Islet precursor cell (in vitro differentiated cells): ENCODE measurements around the gene GLTP.
"Not testable (repeated sequence)": the region's sequence is repeated elsewhere in the genome, so short reads cannot be mapped to it uniquely, and the experiment has no call there.

Source experiments
- DNase-seq: peaks from one replicate; pipeline ENCODE4 v3.0.0-alpha.2; 2018

Gene GLTP

DNA sequence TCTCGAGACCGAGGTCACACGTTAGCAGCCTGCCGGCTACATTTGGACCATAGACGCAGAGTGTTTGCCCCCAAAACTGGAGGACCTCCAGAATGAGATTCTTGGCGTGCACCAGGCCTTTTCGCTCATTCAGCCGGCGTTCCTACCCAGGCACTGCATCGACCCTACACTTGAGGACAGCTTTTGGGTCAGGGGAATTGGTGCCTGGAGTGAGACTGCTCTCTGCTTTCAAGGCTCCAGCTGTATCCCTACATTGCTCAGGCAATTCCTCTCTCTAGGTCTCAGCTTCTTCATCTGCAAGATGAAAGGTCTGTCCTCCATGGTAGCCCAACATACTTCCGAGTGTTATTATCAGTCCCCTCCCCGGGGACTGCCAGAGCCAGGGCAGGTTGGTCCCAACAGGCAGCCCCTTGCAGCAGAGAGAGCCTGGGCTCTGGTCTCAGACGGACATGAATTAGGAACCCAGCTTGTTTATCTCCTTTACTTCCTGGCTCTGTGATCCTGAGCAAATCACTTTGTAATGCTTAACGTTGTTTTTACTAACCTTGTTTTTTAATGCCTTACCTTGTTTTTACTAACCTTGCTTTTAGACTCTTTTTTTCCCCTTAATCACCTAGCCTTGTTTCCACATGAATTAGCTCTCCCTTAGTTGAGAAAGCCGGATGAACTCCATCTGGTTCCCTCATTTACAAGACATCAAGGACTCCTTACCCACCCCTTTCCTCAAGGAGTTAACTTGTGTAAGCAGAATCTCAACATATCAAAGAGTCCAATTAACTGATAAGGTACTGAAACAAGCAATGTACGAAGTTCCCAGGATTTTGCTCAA, 20.6 kb upstream of the GLTP start:
- peak; percentile 73 for DNase-seq

DNA sequence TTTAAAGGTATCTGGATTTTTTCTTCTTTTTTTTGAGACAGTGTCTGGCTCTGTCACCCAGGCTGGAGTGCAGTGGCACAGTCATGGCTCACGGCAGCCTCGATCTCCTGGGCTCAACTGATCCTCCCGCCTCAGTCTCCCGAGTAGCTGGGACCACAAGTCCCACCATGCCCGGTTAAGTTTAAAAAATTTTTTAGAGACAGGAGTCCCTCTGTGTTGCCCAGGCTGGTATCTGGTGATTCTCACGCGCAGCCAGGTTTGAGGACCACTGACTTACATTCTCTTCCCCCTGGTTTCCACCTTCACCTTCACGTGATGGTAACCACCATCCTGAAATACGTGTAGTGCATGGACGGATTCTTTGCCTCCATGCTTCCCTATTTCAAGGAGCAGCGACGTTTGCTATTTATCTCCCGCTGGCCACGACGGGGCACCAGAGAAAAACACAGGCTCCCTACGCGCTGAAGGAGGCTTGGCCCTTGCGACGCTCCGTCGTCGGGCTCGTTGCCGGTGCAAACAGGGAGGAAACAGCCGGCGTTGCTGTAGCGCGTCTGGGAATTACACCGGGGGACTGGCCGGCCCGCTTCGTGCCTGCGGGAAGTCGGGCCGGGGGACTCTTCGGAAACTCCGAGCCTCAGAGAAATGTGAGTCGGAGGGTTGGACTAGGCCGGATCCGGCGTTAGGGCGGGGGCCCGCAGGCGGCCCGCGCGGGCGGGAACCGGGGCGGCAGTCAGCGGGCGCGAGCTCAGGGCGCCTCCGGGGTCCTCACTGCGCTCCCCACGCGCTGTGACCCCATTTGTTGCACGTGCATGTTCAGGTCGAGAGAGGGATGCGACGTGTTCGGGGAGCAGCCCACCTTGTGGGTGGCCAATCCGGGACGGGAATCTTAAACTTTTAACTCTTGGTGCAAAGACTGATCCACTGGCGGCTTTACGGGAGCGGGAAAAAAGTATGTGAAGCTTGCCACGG, 19.7 kb upstream of the GLTP start, which contains the start of gene TCHP:
TSS of gene TCHP (plus strand) at position 492 of the 969 bp plus-strand sequence. CDS start 2,753 bp downstream, outside the sequence.
- DNase-seq: peak; percentile 95

DNA sequence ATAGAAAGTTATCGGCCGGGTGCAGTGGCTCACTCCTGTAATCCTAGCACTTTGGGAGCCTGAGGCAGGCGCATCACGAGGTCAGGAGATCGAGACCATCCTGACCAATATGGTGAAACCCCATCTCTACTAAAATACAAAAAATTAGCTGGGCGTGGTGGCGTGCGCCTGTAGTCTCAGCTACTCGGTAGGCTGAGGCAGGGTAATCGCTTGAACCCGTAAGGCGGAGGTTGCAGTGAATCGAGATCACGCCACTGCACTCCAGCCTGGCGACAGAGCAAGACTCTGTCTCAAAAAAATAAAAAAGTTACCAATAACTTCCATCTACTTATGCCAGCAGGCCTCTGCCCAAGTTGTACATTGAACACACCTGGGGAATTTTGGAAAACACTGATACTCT, 19.0 kb upstream of the GLTP start:
- DNase-seq: not testable (repeated sequence)

DNA sequence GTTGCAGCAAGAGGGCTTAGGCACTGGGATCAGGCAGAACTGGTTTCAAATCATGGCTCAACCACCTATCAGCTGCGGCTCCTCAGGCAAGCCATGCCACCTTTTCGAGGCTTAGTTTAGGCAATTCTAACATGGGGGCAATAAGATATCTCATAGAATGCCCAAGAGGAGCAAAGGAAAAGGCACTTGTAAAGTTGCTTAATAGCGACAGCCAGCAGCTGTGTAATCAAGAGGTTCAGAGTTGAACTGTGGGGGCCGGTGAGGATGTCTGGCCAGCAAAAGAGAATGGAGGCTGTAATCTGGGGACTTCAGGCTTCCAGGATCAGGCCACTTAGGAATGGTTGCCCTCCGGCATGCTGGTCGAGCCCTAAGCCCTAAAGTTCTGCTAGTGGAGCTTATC, 16.7 kb upstream of the GLTP start:
- peak; percentile 40 for DNase-seq

DNA sequence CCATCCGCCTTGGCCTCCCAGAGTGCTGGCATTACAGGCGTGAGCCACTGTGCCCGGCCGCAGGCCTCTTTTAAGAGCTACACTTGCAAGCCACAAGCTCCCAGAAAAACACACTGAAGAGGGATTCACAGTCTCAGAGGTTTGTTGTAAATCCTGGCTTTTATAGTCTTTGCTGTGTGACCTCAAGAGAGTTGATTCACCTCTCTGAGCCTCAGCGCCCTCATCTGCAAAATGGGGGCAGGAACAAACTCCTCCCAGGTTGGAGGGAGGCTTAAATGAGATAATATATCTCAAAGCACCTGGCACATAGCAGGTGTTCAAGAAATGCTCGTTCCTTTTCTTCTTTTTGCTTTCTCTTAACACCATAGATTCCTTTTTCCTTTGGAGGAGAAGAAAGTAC, 15.8 kb upstream of the GLTP start:
- DNase-seq: no peak

DNA sequence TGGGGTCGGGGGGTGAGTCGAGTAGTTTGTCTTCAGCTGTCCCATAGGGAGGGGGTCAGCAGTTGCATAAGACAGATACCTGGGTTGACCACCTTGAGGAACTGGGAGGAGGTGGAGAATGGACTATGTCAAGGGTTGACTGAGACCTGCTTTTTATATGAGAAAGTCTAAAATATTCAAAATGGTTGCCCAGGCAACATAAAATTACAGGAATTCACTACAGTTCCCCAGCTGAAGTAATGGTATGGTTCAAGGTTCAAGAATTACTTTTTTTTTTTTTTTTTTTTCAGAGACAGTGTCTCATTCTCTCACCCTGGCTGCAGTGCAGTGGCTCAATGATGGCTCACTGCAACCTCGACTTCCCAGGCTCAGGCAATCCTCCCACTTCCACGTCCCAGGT, 14.6 kb upstream of the GLTP start:
- no peak for DNase-seq

DNA sequence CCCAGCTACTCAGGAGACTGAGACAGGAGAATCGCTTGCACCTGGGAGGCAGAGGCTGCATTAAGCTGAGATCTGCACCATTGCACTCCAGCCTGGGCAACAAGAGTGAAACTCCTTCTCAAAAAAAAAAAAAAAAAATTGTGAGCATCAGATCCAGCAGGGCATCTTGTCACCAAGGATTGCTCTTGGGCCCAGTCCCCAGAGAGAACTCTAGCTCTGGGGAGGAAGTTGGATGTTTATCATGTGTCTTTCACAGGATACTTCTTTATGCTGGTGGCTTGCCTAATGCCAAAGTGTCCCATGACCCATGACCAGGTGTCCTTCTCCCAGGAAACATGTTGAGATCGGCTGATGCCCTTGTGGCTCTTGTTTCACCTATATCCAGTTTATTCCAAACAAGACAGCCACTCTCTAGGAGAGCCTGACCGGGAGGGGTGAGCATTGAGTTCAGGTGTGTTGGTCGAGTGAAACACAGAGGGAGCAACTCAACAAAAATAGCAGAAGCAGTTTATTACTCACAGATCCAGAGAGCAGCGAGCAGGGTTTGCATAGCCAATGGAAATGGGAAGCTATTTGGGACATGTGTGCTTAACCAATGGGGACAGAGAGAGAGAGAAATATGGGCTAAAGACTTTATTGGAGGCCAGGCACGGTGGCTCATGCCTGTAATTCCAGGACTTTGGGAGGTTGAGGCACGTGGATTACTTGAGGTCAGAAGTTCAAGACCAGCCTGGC, 13.1 kb upstream of the GLTP start:
- peak; percentile 44 for DNase-seq

DNA sequence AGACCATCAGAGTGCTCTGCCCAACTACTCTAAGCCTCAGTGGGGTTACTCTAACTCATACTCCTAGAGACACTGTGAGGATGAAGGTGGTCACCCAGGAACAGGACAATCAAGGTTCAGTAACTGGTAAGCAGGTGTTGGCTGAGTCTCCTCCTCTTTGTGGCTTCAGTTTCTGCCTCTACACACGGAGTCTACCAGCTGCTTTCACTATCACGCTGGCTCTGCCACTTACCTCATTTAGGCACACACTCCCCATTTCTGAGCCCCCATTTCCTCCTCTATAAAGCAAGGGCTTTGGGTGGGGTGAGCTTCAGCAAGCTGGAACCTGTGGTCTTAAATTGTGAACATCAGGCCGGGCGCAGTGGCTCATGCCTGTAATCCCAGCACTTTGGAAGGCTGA, 12.4 kb upstream of the GLTP start:
- DNase-seq: no peak

DNA sequence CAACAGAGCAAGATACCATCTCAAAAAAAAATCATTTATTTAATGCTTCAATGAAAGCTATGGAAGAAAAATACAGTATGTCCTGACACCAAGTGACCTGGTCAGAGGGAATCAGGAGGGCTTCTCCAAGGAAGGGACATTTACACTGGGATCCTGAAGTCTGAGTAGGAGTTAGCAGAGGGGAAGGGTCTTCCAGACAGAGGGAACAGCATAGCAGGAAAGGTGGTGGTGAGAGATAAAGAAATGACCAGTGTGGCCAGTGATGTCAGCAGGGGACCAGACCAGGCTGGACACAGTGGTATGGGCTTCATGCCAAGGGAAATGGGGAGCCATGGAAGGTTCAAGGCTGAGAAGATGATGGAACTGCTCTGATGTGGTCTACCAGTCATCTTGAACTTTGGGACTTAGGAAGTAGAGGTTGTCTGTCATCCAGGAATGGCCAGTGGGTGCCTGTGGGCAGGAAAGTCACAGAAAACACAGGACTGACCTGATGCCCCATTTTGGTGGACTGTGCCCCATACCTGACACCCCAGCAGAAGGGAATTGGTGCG, 11.9 kb upstream of the GLTP start:
- peak; percentile 49 for DNase-seq

DNA sequence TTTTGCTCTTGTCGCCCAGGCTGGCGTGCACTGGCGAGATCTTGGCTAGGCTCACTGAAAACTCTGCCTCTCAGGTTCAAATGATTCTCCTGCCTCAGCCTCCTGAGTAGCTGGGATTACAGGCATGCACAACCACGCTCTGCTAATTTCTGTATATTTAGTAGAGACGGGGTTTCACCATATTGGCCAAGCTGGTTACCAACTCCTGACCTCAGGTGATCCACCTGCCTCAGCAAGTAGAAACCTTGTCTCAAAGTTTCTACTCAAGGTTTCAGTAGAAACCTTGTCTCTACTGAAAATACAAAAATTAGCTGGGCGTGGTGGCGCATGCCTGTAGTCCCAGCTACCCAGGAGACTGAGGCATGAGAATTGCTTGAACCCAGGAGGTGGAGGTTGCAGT, 11.4 kb upstream of the GLTP start:
- not testable (repeated sequence) for DNase-seq

DNA sequence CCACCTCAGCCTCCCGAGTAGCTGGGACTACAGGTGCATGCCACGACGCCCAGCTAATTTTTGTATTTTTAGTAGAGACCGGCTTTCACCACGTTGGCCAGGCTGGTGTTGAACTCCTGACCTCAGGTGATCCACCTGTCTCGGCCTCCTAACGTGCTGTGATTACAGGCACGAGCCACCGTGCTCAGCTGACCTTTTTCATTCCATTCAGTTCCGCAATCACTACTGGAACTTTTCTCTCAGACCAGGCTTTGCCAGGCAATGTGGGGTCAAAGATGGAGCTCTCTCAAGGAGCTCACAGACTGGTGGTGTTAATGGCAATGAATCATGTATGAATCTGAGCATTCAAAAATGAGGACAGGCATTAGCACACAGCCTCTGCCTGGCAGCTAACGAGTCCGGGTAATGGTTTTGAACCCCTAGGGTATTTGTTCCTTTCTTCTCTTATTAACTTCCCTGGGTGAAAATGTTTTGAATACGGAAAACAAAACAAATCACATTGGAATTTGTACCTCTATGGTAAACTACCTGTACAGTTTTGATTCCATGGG, 10.4 kb upstream of the GLTP start:
- peak; percentile 49 for DNase-seq

DNA sequence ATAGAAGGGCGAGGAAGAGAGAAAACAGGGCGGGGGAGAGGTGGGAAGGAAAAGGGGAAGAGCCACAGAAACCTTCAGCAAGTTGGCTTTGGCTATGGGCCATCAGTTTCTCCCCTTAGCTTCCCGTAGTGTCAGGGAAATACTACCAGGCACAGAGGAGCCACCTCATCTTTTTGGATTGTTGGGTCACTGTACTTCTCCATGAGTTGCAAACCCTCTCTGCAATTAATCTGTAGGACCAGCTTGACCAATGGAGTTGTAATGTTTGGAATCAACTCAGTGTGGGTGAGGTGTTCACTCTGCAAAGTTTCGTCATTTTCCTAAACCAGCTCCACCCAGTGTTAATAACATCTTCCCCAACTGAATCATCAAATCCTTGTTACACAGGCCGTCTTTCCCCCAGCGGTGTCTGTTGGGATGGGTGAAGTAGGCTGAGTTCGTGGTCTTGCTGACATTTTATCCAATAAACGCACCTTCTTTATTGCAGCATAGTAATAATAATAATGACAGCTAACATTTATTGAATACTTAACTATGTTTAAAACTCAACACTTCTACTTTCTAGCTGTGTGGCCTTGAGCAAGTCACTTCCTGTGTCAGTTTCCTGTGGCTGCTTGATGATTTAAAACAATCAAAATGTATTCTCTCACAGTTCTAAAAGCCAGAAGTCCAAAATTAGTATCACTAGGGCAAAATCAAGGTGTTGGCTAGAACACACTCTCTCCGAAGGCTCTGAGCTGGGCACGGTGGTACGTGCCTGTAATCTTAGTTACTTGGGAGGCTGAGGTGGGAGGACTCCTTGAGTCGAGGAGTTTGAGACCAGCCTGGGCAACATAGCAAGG, 8.1 kb upstream of the GLTP start:
- DNase-seq: peak; percentile 43

DNA sequence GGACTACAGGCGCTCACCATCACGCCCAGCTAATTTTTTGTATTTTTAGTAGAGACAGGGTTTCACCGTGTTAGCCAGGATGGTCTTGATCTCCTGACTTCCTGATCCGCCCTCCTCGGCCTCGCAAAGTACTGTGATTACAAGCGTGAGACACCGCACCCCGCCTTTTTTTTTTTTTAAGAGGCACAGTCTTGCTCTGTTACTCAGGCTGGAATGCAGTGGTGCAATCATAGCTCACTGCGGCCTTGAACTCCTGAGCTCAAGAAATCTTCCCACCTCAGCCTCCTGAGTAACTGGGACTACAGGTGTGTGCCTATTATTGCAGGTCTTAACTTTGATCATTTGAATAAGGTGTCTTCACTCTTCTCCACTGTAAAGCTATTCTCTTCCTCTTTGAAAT, 5.3 kb upstream of the GLTP start:
- peak; percentile 54 for DNase-seq

DNA sequence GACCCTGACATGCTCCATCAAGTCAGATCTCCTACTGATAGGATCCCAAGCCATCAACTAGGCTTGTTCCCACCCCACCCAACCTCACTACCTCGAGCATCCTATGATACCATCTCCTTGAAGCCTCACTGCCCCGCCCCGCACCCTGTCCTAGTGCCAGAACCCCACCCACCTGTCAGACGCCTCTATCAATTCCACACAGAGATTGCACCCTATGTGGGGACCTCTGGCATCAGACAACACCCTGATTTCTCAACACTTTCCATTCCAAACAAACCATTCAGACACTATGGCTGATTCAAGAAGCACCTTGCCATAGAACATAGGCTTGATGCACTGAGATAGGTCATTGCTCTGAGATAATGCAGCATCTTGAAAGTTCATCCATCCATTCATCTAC, 3.1 kb upstream of the GLTP start:
- DNase-seq: no peak

DNA sequence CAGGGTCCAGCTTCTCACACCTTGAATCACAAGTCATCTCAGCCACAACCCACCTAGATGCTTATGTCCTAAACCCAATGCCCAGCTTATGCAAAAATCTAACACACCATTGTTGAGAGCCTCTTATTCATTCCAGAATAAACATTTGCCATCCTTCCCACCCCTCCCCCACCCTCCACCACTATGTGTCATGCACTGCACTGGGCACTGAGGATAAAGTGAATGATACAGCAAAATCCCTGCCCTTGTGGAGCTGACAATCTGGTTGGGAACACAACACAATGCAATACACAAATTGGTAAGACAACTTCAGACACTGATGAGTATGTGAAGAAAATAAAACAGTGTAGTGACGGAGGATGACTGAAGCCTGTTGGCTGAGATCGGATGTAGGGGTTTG, 1.4 kb upstream of the GLTP start:
- DNase-seq: no peak

DNA sequence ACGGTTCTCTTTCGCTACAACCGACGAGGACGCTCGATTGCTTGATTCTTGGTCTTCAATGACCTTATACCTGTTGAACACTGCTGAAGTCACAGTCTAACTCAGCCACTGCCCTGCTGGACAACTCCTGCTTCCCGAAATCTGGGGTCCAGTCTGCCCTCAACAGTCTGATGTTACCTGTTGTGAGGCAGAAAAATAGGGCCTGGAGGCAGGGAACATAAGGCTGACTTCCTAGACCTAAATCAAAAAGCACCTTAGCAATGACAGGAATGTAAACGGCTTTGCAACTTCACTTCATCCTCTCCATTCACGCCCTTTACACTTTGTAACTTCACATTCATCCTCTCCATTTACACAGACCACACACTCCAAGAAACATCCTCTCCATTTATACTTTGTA, 597 bp upstream of the GLTP start:
- no peak for DNase-seq

DNA sequence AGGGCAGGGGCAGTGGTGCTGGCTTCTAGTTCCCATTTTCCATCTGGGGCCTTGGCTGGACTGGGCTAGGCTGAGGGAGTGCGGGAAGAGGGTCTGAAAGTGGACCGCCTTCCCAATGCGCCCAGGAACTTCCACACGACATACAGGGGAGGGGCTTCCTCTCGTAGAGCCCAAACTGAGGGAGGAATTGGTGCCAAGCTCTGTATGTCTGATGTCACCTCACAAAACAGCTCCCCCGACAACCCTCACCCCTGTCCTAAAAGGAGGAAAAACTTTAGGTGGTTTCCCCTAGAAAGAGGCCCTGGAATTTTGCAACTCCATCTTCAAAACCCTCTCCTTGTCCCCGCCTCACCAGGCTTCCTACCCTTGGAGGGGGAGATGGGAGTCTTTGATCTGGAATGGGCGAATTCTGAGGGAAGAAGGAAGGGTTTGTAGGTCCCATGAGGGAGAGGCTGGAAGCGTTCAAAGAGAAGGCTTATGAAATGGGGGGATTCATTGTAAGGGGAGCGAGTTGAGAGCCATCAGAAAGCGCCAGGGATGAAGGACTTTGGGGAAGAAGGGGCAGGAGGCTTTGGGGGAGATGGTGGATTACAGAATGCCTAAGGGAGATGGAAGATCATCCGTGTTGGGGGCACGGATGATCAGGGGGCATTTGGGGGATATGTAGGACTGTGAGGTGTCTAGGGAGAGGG, 844 bp downstream of the GLTP start:
- no peak for DNase-seq

DNA sequence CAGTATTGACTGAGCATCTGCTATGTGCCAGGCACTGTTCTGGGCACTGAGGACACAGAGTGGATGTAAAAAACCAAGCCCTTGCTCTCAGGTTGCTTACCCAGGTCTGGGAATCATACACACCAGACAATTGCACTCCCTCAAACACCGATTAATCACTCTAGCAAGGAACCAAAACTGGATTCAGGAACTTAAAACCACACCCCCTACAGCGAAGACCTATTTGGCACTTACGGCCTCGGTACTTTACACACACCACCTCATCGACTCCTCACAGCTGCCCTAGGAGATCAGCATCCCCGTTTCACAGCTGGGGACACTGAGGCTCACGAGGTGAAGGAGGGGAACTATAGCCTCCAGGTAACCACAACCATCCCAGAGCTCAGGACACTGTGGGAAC, 1.6 kb downstream of the GLTP start:
- DNase-seq: no peak

DNA sequence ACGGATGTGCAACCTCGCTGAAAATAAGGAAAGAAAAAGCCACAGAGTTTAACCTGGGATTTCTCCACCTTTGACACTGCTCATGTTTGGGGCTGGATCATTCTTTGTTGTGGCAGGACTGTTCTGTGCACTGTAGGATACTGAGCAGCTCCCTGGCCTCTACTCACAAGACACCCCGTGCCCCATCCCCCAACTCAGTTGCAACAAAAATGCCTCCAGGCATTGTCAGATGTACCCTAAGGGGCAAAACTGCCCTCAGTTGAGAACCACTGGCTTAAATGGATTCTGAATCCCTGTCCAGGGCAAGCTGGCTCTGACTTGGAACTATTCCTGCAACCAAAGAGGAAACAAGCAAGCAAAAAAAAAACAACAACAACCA, 2.1 kb downstream of the GLTP start:
- DNase-seq: no peak

DNA sequence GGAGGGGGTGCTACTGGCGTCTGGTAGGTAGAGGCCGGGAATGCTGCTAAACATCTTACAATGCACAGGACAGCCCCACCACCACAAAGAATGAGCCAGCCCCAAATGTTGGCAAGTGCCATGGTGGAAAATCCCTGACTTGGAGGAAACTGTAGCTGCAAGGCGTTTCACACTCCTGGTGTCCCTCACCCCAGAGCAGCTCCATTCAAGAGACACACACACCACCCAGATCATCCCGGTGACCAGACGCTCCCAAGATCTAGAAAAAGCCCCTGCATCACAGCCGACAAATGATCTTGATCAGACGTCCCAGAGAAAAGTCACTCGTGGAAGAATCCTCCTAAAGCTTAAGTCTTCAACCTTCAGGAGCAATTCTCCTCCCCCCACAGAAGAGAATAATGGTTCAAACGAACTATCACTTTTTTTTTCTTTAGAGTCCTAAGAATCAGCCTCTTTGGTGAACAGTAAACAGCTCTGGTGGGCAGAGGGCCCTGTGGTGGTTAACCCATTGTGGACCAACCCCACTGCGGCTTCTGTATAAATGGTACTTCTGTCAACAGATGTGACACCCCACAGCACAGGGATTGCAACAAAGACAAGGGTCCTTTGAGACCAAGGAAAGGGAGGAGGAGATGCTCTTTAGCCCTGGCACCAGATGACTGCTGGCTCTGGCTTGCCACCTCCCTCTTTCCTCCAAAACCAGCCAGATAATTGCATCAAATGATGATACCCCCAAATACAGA, 2.7 kb downstream of the GLTP start:
- no peak for DNase-seq
